Panc1 (cell line): ENCODE results near the gene CPSF2. TPM values are rescaled to one million over a fixed set of nuclear protein-coding genes. Genes with fewer than 3 reads are reported as not detected.
A peak's percentile ranks its signal among the peaks of the same experiment; 100 is the strongest.

ENCODE experiments used
- ATAC-seq: fragments of 200-7000 bp; cut with Tn5 transposase; 2 replicates; pipeline ENCODE4 v1.9.1; 2020; ENCODE audit warnings: mild to moderate bottlenecking, moderate library complexity
- Bru-seq: library from RNA; stranded (reverse); fragments of 400-500 nt; gene quantifications from one replicate; lab custom pipeline; 2021; lab: Mats Ljungman, UMichigan
- BruChase-seq, 2 experiments: library from RNA; stranded (reverse); fragments of 400-500 nt; gene quantifications; one replicate each; lab custom pipeline; 2021; lab: Mats Ljungman, UMichigan
- BruUV-seq: library from RNA; stranded (reverse); fragments of 400-500 nt; replicated peaks from 2 replicates; lab custom pipeline; 2021; lab: Mats Ljungman, UMichigan
- CTCF ChIA-PET: fragments of 300-600 bp; sonication (Branson Sonifier 250); formaldehyde crosslinking; loops from one replicate; lab custom pipeline; 2022; ENCODE audit warnings: antibody characterized with exemption; lab: Charles Lee
- POLR2A ChIA-PET: fragments of 300-600 bp; sonication (Branson Sonifier 250); formaldehyde crosslinking; loops from one replicate; lab custom pipeline; 2022; ENCODE audit warnings: antibody characterized with exemption; lab: Charles Lee
- DNase-seq: peaks from one replicate; pipeline ENCODE4 v3.0.0-alpha.2; 2010; ENCODE audit warnings: low read depth, low spot score
- H3K27ac ChIP-seq: 2 replicates; pipeline ENCODE4 v1.5.1; 2011; ENCODE audit warnings: mild to moderate bottlenecking, low read length, inconsistent platforms
- H3K27me3 ChIP-seq: fragments of 200-500 bp; sonication (Bioruptor generic); 2 replicates; pipeline ENCODE4 v1.6.0; 2014; ENCODE audit warnings: low read length, inconsistent platforms; ENCODE audit not compliant: control insufficient read depth, insufficient read depth
- H3K36me3 ChIP-seq: fragments of 200-500 bp; sonication (Bioruptor generic); 2 replicates; pipeline ENCODE4 v1.5.1; 2014; ENCODE audit warnings: inconsistent platforms, mild to moderate bottlenecking, low read length, moderate library complexity; ENCODE audit not compliant: control insufficient read depth, insufficient read depth
- H3K4me1 ChIP-seq: 2 replicates; pipeline ENCODE4 v1.5.1; 2011; ENCODE audit warnings: inconsistent platforms, mild to moderate bottlenecking, low read length, moderate library complexity; ENCODE audit not compliant: control insufficient read depth, insufficient read depth
- H3K4me3 ChIP-seq, 2 experiments: 2 replicates each; pipeline ENCODE4 v1.5.1; 2011 to 2012; ENCODE audit warnings: low read depth in 2 of 2, low read length in 2 of 2, mild to moderate bottlenecking in 2 of 2, inconsistent platforms in 1 of 2, moderate library complexity in 1 of 2
- H3K9me3 ChIP-seq: fragments of 200-500 bp; sonication (Bioruptor generic); 2 replicates; pipeline ENCODE4 v1.5.1; 2014; ENCODE audit warnings: low read depth, mild to moderate bottlenecking, inconsistent platforms, low read length, moderate library complexity; ENCODE audit not compliant: control insufficient read depth, insufficient read depth
- CTCF ChIP-seq: fragments of 450-650 bp; IDR thresholded peaks from 2 replicates; pipeline ENCODE4 v1.5.1; 2017; ENCODE audit warnings: mild to moderate bottlenecking
- POLR2AphosphoS5 ChIP-seq: IDR thresholded peaks from 2 replicates; pipeline ENCODE4 v1.6.1; 2012; ENCODE audit warnings: mild to moderate bottlenecking, low read depth, low read length, moderate library complexity
- REST ChIP-seq, 2 experiments: IDR thresholded peaks; 2 replicates each; pipeline ENCODE4 v1.6.1; 2011 to 2012; ENCODE audit warnings: low read depth in 2 of 2, control low read depth in 1 of 2, low read length in 1 of 2, mild to moderate bottlenecking in 1 of 2, moderate library complexity in 1 of 2; ENCODE audit not compliant: insufficient read depth in 1 of 2
- SIN3A ChIP-seq: IDR thresholded peaks from 2 replicates; pipeline ENCODE4 v1.6.1; 2012; ENCODE audit warnings: low read depth, mild to moderate bottlenecking, low read length, moderate library complexity, borderline replicate concordance; ENCODE audit not compliant: insufficient read depth
- TCF7L2 ChIP-seq: IDR thresholded peaks from 2 replicates; pipeline ENCODE4 v1.6.1; 2011; ENCODE audit warnings: mild to moderate bottlenecking, low read depth, low read length, inconsistent platforms
- in situ Hi-C: cut with HindIII; loops from 2 replicates; pipeline ENCODE4 v1.10.0; 2016; ENCODE audit warnings: low sequenced_read_pairs, low pct_unique_long_range_greater_than_20kb
- intact Hi-C: fragments of 100-400 bp; cut with micrococcal nuclease; formaldehyde crosslinking; loops from one replicate; pipeline ENCODE4 v1.10.0; 2022; ENCODE audit not compliant: unreplicated experiment
- long read RNA-seq: library from polyadenylated mRNA; unstranded; transcript quantifications from one replicate; pipeline ENCODE4 v2.0.0, GENCODE V29; 2021; ENCODE audit not compliant: unreplicated experiment
- polyA plus RNA-seq: library from polyadenylated mRNA; unstranded; fragments of >200 nt; gene quantifications from one replicate; pipeline ENCODE4 v1.2.1, GENCODE V29; 2012; ENCODE audit warnings: missing spikeins; ENCODE audit not compliant: insufficient read length
- total RNA-seq: library from RNA; stranded (reverse); gene quantifications from one replicate; pipeline ENCODE4 v1.2.1, GENCODE V29; 2021; ENCODE audit not compliant: unreplicated experiment

The CPSF2 gene
- 62.0 TPM for total RNA-seq
- 33.3 TPM for polyA plus RNA-seq
- percentile 78 among the genes with signal in this experiment for Bru-seq, nascent RNA
- BruChase-seq, experiment 1, labeled RNA remaining after a 2-hour chase, result percentile 87 among the genes with signal in this experiment
- BruChase-seq, experiment 2, labeled RNA remaining after a 6-hour chase, result percentile 93 among the genes with signal in this experiment
- long read RNA-seq, full-length matches to known transcripts, result 32 of 64 reads
- long read RNA-seq, partial matches to known transcripts, result 18 of 64 reads
- long read RNA-seq, other reads (novel, unspliced or antisense), result 14 of 64 reads

GRCh38 chr14:92121670-92122350, at the start of gene CPSF2, which contains the start of gene NDUFB1:
CPSF2 (plus strand) TSS chr14:92121969; CDS start chr14:92130985, 9,016 bp downstream.
NDUFB1 (minus strand) TSS chr14:92121706; CDS start chr14:92117637, 4,069 bp downstream.
- peak within 1 kb of the TSS; percentile 81 to 94 for H3K4me3 ChIP-seq
- BruUV-seq, result no TSS peak
- H3K27ac ChIP-seq, result peak within 1 kb of the TSS; percentile 97
- ATAC-seq (peak; percentile 95), DNase-seq (peak; percentile 35)
- no peaks in the 10 kb centered on the region for H3K27me3 ChIP-seq
- H3K36me3 ChIP-seq, result peaks cover 10% of the 10 kb centered on the region
- TF ChIP-seq POLR2AphosphoS5, result peak; percentile 77; the same call in 1 of the 2 replicates
- no peak for TF ChIP-seq CTCF
- TF ChIP-seq SIN3A, result no peak
- intact Hi-C loops, result no loop called here
- CTCF ChIA-PET, result interaction anchor here (0.6 kb wide), 1 partner anchor 14 kb away, joined by 4 read pairs; no protein-coding TSS in a partner anchor
- no peaks in the 10 kb centered on the region for H3K9me3 ChIP-seq
- in situ Hi-C loops, result no loop called here
- no peaks in the 10 kb centered on the region for H3K4me1 ChIP-seq
- POLR2A ChIA-PET, result interaction anchor here (0.6 to 0.8 kb wide), 3 partner anchors 9 to 190 kb away, joined by 4 to 14 read pairs (median 6); no protein-coding TSS in a partner anchor

- no peak for ATAC-seq
- intact Hi-C loops, result no loop called here
- no peak overlapping the region for H3K27ac ChIP-seq
- no peak overlapping the region for H3K4me3 ChIP-seq
- H3K27me3 ChIP-seq, result no peaks in the 10 kb centered on the region
- CTCF ChIA-PET, result no interaction called here
- H3K4me1 ChIP-seq, result no peaks in the 10 kb centered on the region
- TF ChIP-seq REST (IDR thresholded peaks at IDR 0.05; ENCODE audit: insufficient read depth in 1 of 2, low read depth in 2 of 2, low read length in 1 of 2) (no peak), TCF7L2 (no peak), SIN3A (no peak), POLR2AphosphoS5 (no peak), CTCF (no peak)
- in situ Hi-C loops, result no loop called here
- POLR2A ChIA-PET, result no interaction called here
- H3K36me3 ChIP-seq, result no peaks in the 10 kb centered on the region; the same call in 1 of the 2 replicates
- no peak for DNase-seq
- H3K9me3 ChIP-seq, result no peaks in the 10 kb centered on the region
- no TSS peak for BruUV-seq
Measured at GRCh38 chr14:92074555-92074954, 47.2 kb upstream of the CPSF2 start.
